GM18507 (cell line): ENCODE results near the gene PAGE1.

ENCODE experiments used
- DNase-seq: peaks from one replicate; pipeline ENCODE4 v3.0.0; 2011; ENCODE audit warnings: low read depth; ENCODE audit not compliant: insufficient read length; ENCODE audit errors: extremely low spot score
- FAIRE-seq: peaks from 2 replicates; lab custom pipeline; 2011; peaks lifted over from hg19 to GRCh38; lab: Jason Lieb, UNC

The PAGE1 gene

GRCh38 chrX:49644991-49645637 is 50.7 kb downstream of the PAGE1 start:
- DNase-seq (no peak), FAIRE-seq (no peak)
